HepG2 (cell line): ENCODE results near the gene DDTL. TPM values are rescaled to one million over a fixed set of nuclear protein-coding genes. Genes with fewer than 3 reads are reported as not detected.

Experiments used
- ATAC-seq: fragments of 200-7000 bp; cut with Tn5 transposase; 3 replicates; pipeline ENCODE4 v1.9.1; 2020; ENCODE audit warnings: mild to moderate bottlenecking, moderate library complexity
- BruUV-seq: library from RNA; stranded (reverse); fragments of 400-500 nt; replicated peaks from 2 replicates; lab custom pipeline; 2021; lab: Mats Ljungman, UMichigan
- CTCF ChIA-PET: fragments of 300-600 bp; formaldehyde crosslinking; extraction: SDS; loops from one replicate; lab custom pipeline; 2021; ENCODE audit warnings: low total read pairs, inconsistent platforms, low intra/inter-chr PET ratio; lab: Yijun Ruan, JAX
- POLR2A ChIA-PET: fragments of 350-600 bp; sonication (Branson Sonifier 250); formaldehyde crosslinking; loops from one replicate; lab custom pipeline; 2020; ENCODE audit warnings: antibody characterized with exemption, inconsistent platforms; lab: Yijun Ruan, JAX
- DNase-seq: peaks from one replicate; pipeline ENCODE4 v3.0.0-alpha.2; 2015; ENCODE audit warnings: low spot score
- FAIRE-seq: peaks from 3 replicates; lab custom pipeline; 2011; peaks lifted over from hg19 to GRCh38; lab: Jason Lieb, UNC
- H2AFZ ChIP-seq: one replicate; pipeline ENCODE4 v1.6.1; 2011; ENCODE audit warnings: low read length, inconsistent platforms
- H3K27ac ChIP-seq: fragments of 300-600 bp; 3 replicates; pipeline ENCODE4 v1.8.0; 2011; ENCODE audit warnings: mixed run types, mild to moderate bottlenecking, mixed read lengths, low read length, inconsistent platforms; ENCODE audit not compliant: insufficient read depth; ENCODE audit errors: extremely low read length
- H3K27me3 ChIP-seq, 2 experiments: fragments of 200-600 bp in 1 of 2; 2 replicates in 1 of 2; 3 replicates in 1 of 2; pipeline versions ENCODE4 v1.6.0 to v1.8.0; 2011; ENCODE audit warnings: low read length in 2 of 2, mild to moderate bottlenecking in 2 of 2, moderate library complexity in 2 of 2, inconsistent platforms in 1 of 2; ENCODE audit not compliant: insufficient read depth in 2 of 2, control insufficient read depth in 1 of 2
- H3K36me3 ChIP-seq, 2 experiments: fragments of 200-600 bp in 1 of 2; replicated peaks in 1 of 2; 2 replicates in 1 of 2; 3 replicates in 1 of 2; pipeline versions ENCODE4 v1.5.1 to v1.8.0; 2011; ENCODE audit warnings: low read length in 2 of 2, inconsistent platforms in 1 of 2; ENCODE audit not compliant: insufficient read depth in 2 of 2, control insufficient read depth in 1 of 2
- H3K4me1 ChIP-seq: 2 replicates; pipeline ENCODE4 v1.5.1; 2012; ENCODE audit warnings: low read length, inconsistent platforms; ENCODE audit not compliant: insufficient read depth
- H3K4me2 ChIP-seq: 2 replicates; pipeline ENCODE4 v1.6.0; 2011; ENCODE audit warnings: low read depth, low read length, inconsistent platforms
- H3K4me3 ChIP-seq, 3 experiments: fragments of 200-600 bp in 1 of 3; sonication (generic), shearing (Covaris generic) in 1 of 3; replicated peaks in 1 of 3; 2 replicates each; pipeline ENCODE4 v1.5.1; 2011 to 2016; ENCODE audit warnings: low read length in 3 of 3, inconsistent platforms in 2 of 3, low read depth in 2 of 3, mild to moderate bottlenecking in 2 of 3, control low read depth in 1 of 3, mixed read lengths in 1 of 3; ENCODE audit not compliant: insufficient read depth in 1 of 3
- H3K79me2 ChIP-seq: one replicate; pipeline ENCODE4 v1.6.1; 2011; ENCODE audit warnings: low read length, inconsistent platforms; ENCODE audit not compliant: insufficient read depth
- H3K9ac ChIP-seq: 2 replicates; pipeline ENCODE4 v1.6.0; 2011; ENCODE audit warnings: mild to moderate bottlenecking, low read depth, low read length, inconsistent platforms; ENCODE audit not compliant: insufficient read depth
- H3K9me3 ChIP-seq: 2 replicates; pipeline ENCODE4 v1.5.1; 2012; ENCODE audit warnings: mild to moderate bottlenecking, low read length
- H4K20me1 ChIP-seq: 2 replicates; pipeline ENCODE4 v1.6.0; 2011; ENCODE audit warnings: inconsistent platforms, mild to moderate bottlenecking, low read length, moderate library complexity; ENCODE audit not compliant: insufficient read depth
- ARID4A ChIP-seq: sonication (generic); formaldehyde crosslinking; IDR thresholded peaks from 2 replicates; pipeline ENCODE4 v1.5.0; 2020; ENCODE audit warnings: mild to moderate bottlenecking, missing genetic modification reagents, borderline replicate concordance
- JUNB ChIP-seq: sonication (generic); formaldehyde crosslinking; IDR thresholded peaks from 2 replicates; pipeline ENCODE4 v1.8.0; 2022; ENCODE audit warnings: missing genetic modification reagents, mild to moderate bottlenecking, borderline replicate concordance
- SNRNP70 ChIP-seq: fragments of 200-400 bp; formaldehyde crosslinking; IDR thresholded peaks from 2 replicates; pipeline ENCODE4 v1.6.1; 2017; ENCODE audit warnings: mild to moderate bottlenecking, low read depth, low read length, moderate library complexity
- TERF1 ChIP-seq: sonication (generic); formaldehyde crosslinking; IDR thresholded peaks from 2 replicates; pipeline ENCODE4 v1.8.0; 2022; ENCODE audit warnings: mild to moderate bottlenecking, missing genetic modification reagents, moderate library complexity
- THAP8 ChIP-seq: sonication (generic); formaldehyde crosslinking; IDR thresholded peaks from 2 replicates; pipeline ENCODE4 v1.5.1; 2020; ENCODE audit warnings: missing genetic modification reagents, mild to moderate bottlenecking, borderline replicate concordance
- XBP1 ChIP-seq: sonication (generic); formaldehyde crosslinking; IDR thresholded peaks from 2 replicates; pipeline ENCODE4 v1.5.0; 2020; ENCODE audit warnings: missing genetic modification reagents
- ZNF253 ChIP-seq: sonication (generic); formaldehyde crosslinking; IDR thresholded peaks from 2 replicates; pipeline ENCODE4 v1.8.0; 2022; ENCODE audit warnings: mild to moderate bottlenecking, missing genetic modification reagents, borderline replicate concordance
- ZNF274 ChIP-seq: sonication (generic); formaldehyde crosslinking; IDR thresholded peaks from 2 replicates; pipeline ENCODE4 v1.5.1; 2020; ENCODE audit warnings: mild to moderate bottlenecking, missing genetic modification reagents
- ZNF740 ChIP-seq: sonication (generic); formaldehyde crosslinking; IDR thresholded peaks from 2 replicates; pipeline ENCODE4 v1.4.0; 2020; ENCODE audit warnings: missing genetic modification reagents
- ZNF770 ChIP-seq: sonication (generic); formaldehyde crosslinking; IDR thresholded peaks from 2 replicates; pipeline ENCODE4 v1.5.0; 2020; ENCODE audit warnings: mild to moderate bottlenecking, missing genetic modification reagents
- ZNF883 ChIP-seq: sonication (generic); formaldehyde crosslinking; IDR thresholded peaks from 2 replicates; pipeline ENCODE4 v1.5.1; 2020; ENCODE audit warnings: mild to moderate bottlenecking, missing genetic modification reagents; ENCODE audit errors: not compliant biosample characterization
- ZSCAN31 ChIP-seq: sonication (generic); formaldehyde crosslinking; IDR thresholded peaks from 2 replicates; pipeline ENCODE4 v1.5.0; 2020; ENCODE audit warnings: low read depth, mild to moderate bottlenecking, missing genetic modification reagents
- WGBS: methylation state at CpG from one replicate; pipeline ENCODE4 v1.1.6; 2017; ENCODE audit warnings: low lambda C conversion rate; 5-methylcytosine and 5-hydroxymethylcytosine counted together
- in situ Hi-C: cut with HindIII; loops from 2 replicates; pipeline ENCODE4 v1.10.0; 2017; ENCODE audit warnings: low pct_unique_long_range_greater_than_20kb; ENCODE audit not compliant: extremely low pct_ligation_motif_present
- intact Hi-C: fragments of 100-400 bp; cut with micrococcal nuclease; formaldehyde crosslinking; loops from one replicate; pipeline ENCODE4 v1.10.0; 2022; ENCODE audit not compliant: unreplicated experiment
- polyA plus RNA-seq, 8 experiments: library from polyadenylated mRNA; depleted of rRNA in 3 of 8; stranded (reverse) in 7 of 8; unstranded in 1 of 8; fragments of >200 nt; fragmentation: Illumina TruSeq in 4 of 8; extraction: Trizol in 4 of 8; gene quantifications; 2 replicates each; pipeline versions ENCODE4 v1.2.1 to v1.2.3, GENCODE V29; 2011 to 2016; ENCODE audit warnings: low read depth in 4 of 8, missing spikeins in 1 of 8, mixed read lengths in 1 of 8; ENCODE audit not compliant: insufficient read depth in 1 of 8
- total RNA-seq, 5 experiments: library from RNA; depleted of rRNA; stranded (reverse); fragments of >200 nt; fragmentation: Illumina TruSeq; extraction: Trizol; gene quantifications; 2 replicates each; pipeline ENCODE4 v1.2.3, GENCODE V29; 2016; ENCODE audit warnings: low read depth in 1 of 5
- TF ChIP-seq, protein P1 (sequence below): IDR thresholded peaks from 2 replicates; pipeline ENCODE4 v1.6.1; 2016; ENCODE audit warnings: mild to moderate bottlenecking, missing biosample characterization, missing genetic modification reagents

DDTL gene
- total and polyA plus RNA-seq, 2 of the 13 experiments (the other 11 are each of a cell fraction or from before 2014, with no cell fraction given), result 0.31 TPM; not detected in 1

DNA sequence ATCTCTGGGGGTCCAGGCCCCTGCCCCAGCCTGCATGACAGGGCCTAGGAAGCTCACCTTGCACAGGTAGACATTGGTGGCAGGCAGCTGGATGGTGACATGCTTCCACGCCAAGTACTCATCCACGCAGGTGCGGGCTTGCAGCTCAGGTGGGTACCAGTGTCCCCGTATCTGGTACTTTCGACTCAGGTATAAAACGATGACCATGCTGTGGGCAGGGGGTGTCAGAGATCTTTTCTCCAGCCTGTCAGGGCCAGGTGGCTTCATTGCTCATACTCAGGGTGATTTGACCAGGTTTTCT, 40.2 kb downstream of the DDTL start:
- no peaks in the 10 kb centered on the region for H3K36me3 ChIP-seq
- H4K20me1 ChIP-seq, result no peaks in the 10 kb centered on the region
- no peak overlapping the region for H3K27ac ChIP-seq
- POLR2A ChIA-PET, result no interaction called here
- BruUV-seq, result no TSS peak
- intact Hi-C loops, result no loop called here
- 0 out of 2 replicates have a peak overlapping the region, but pooled peaks have one; percentile 86 for H3K4me2 ChIP-seq
- no peak overlapping the region for H3K4me3 ChIP-seq
- H3K27me3 ChIP-seq, result no peaks in the 10 kb centered on the region; a peak in 1 of 5 replicates
- no peaks in the 10 kb centered on the region for H3K9me3 ChIP-seq
- H3K4me1 ChIP-seq, result peaks cover 82% of the 10 kb centered on the region
- peaks cover 5% of the 10 kb centered on the region for H3K79me2 ChIP-seq
- ATAC-seq (no peak), FAIRE-seq (no peak), DNase-seq (no peak)
- WGBS, result 100% methylated on average over 2 of the region's 6 CpGs
- CTCF ChIA-PET, result no interaction called here
- no peak overlapping the region for H3K9ac ChIP-seq
- no peak overlapping the region for H2AFZ ChIP-seq
- in situ Hi-C loops, result loop anchor here (5.0 kb wide), 1 partner anchor 70 kb away; no protein-coding TSS in a partner anchor
- TF ChIP-seq, protein P1, sequence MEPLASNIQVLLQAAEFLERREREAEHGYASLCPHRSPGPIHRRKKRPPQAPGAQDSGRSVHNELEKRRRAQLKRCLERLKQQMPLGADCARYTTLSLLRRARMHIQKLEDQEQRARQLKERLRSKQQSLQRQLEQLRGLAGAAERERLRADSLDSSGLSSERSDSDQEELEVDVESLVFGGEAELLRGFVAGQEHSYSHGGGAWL (CRISPR knock-in tag), result no peak
- TF ChIP-seq XBP1 (CRISPR knock-in tag), result no peak
- no peak for TF ChIP-seq THAP8
- TF ChIP-seq SNRNP70, result no peak
- TF ChIP-seq ZNF770, result no peak
- no peak for TF ChIP-seq TERF1
- 0 out of 2 replicates have a peak, but pooled peaks have one; percentile 10 for TF ChIP-seq JUNB (CRISPR knock-in tag)
- TF ChIP-seq ZNF274 (CRISPR knock-in tag), result 0 out of 2 replicates have a peak, but pooled peaks have one; percentile 47
- TF ChIP-seq ZNF740, result no peak
- TF ChIP-seq ZNF883 (CRISPR knock-in tag), result peak; percentile 29
- TF ChIP-seq ZNF253 (CRISPR knock-in tag), result peak; percentile 31; the same call in 1 of the 2 replicates
- TF ChIP-seq ARID4A, result 0 out of 2 replicates have a peak, but pooled peaks have one; percentile 18
- TF ChIP-seq ZSCAN31 (CRISPR knock-in tag), result no peak
